ENCODE results near the gene MRPS22.

Gene MRPS22

DNA sequence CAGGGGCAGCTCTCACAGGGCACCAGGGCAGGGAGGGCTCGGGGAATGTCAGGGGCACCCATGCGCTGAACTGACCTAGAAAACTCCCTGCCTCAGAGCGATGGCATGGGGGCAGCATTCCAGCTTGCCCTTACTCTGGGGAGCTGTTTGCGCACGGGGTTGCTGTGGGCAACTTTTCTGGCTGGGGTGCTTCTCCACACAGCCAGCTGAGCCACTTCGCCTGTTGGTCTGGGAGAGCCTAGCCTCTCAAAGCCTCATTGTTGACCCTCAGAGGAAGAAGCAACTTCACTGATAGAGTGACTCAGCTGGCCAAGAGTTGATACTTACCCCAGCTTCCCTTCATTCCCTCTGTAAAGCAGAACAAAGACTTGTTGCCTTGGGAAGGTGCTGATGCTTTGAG is 42.6 kb upstream of the MRPS22 start:
- no peak for DNase-seq (ENCODE audit: low read depth)
- TF ChIP-seq CTCF (IDR thresholded peaks at IDR 0.05; ENCODE audit: control insufficient read depth, extremely low read depth, insufficient read depth): no peak
- no peak overlapping the region for H3K4me3 ChIP-seq (ENCODE audit: low read depth, low read length)

- no peak overlapping the region for H3K4me3 ChIP-seq (ENCODE audit: low read depth, low read length)
- no peak for DNase-seq (ENCODE audit: low read depth)
- TF ChIP-seq CTCF (IDR thresholded peaks at IDR 0.05; ENCODE audit: control insufficient read depth, extremely low read depth, insufficient read depth): no peak
Observed at GRCh38 chr3:139301654-139302053, 42.2 kb upstream of the MRPS22 start.

- H3K4me3 ChIP-seq (ENCODE audit: low read depth, low read length): no peak overlapping the region
- no peak for DNase-seq (ENCODE audit: low read depth)
- TF ChIP-seq CTCF (IDR thresholded peaks at IDR 0.05; ENCODE audit: control insufficient read depth, extremely low read depth, insufficient read depth): no peak
Observed at GRCh38 chr3:139302084-139302800, 41.6 kb upstream of the MRPS22 start.

DNA sequence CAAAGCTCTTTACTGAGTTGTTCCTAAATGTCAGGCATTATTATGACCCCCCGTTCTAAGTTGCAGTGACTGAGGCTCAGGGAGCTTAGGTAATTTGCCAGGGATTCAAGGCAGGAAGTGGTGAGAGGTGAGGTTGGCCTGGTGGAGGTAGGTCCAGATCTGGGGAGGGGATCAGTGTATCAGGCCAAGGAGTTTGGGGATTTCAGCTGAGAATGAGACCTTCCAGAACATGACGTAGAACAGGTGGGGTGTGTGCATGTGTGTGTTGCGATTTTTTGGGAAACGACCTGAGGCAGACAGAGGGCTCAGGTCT is 41.1 kb upstream of the MRPS22 start:
- TF ChIP-seq CTCF (IDR thresholded peaks at IDR 0.05; ENCODE audit: control insufficient read depth, extremely low read depth, insufficient read depth): no peak
- DNase-seq (ENCODE audit: low read depth): no peak
- H3K4me3 ChIP-seq (ENCODE audit: low read depth, low read length): no peak overlapping the region

DNA sequence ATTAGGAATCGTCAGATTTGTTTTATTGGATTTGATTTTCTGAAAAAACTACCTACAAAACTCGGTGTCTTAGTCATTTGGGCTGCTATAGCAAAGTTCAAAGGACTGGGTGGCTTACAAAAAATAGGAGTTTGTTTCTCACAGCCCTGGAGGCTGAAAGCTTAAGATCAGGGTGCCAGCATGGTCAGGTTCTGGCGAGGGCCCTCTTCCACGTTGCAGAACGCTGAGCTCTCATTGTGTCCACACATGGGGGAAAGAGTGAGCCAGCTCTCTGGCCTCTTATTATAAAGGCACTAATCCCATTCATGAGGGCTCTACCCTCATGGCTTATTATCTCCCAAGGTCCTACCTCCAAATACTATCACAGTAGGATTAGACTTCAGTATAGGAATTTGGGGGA is 40.6 kb upstream of the MRPS22 start:
- TF ChIP-seq CTCF (IDR thresholded peaks at IDR 0.05; ENCODE audit: control insufficient read depth, extremely low read depth, insufficient read depth): no peak
- DNase-seq (ENCODE audit: low read depth): no peak
- H3K4me3 ChIP-seq (ENCODE audit: low read depth, low read length): no peak overlapping the region

DNA sequence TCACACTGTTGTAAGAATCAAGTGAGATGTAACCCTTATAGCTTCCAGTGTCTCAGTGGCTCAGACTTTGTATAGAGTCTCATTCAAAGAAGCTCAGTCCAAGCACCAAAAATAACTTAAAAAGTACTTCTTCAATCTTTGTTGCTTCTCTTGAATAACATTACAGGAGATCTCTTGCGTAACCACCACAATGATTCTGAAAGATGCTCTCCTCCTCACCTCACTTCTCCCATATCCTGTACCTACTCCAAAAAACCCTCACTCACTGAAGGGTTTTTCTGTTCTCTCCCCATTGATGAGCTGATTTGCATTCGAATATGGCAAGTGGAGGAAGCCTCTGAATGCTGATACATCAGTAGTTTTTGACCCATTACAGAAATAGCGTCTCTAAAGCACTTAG is 39.4 kb upstream of the MRPS22 start:
- no peak for DNase-seq (ENCODE audit: low read depth)
- TF ChIP-seq CTCF (IDR thresholded peaks at IDR 0.05; ENCODE audit: control insufficient read depth, extremely low read depth, insufficient read depth): no peak
- H3K4me3 ChIP-seq (ENCODE audit: low read depth, low read length): no peak overlapping the region

DNA sequence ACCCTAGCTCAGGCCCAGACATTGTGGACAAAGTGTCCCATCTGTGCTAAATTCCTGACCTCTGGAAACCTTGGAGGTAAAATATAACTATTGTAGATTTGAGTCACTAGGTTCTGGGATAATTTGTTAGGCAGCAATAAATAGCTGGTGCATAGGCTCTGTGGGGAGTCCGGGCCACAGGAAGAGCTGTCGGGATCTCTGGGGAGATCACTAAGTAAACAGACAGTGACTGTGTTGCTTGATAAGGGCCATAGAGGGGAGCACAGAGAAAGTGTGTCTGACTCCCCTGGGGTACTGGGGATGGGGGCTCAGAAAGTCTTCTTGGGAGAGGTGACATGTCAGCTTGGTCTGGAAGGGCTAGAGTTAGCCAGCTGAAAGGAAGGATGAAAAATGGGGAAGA is 37.7 kb upstream of the MRPS22 start:
- DNase-seq (ENCODE audit: low read depth): no peak
- TF ChIP-seq CTCF (IDR thresholded peaks at IDR 0.05; ENCODE audit: control insufficient read depth, extremely low read depth, insufficient read depth): no peak
- H3K4me3 ChIP-seq (ENCODE audit: low read depth, low read length): no peak overlapping the region
